Left lung (tissue), 10 donors: ENCODE data around the gene DMD. TPM values are rescaled to one million over a fixed set of nuclear protein-coding genes. Genes with fewer than 3 reads are reported as not detected.

Experiments used
- ATAC-seq: fragments of 200-7000 bp; cut with Tn5 transposase; one replicate; pipeline ENCODE4 v1.9.1; 2020; ENCODE audit warnings: moderate library complexity
- DNase-seq, 4 donors: peaks; one replicate each; pipeline ENCODE4 v3.0.0-alpha.2; 2013 to 2020
- H3K27ac ChIP-seq, 2 donors: fragments of 200-600 bp; sonication (generic) in 1 of 2; one replicate each; pipeline versions ENCODE4 v1.5.0 to v1.8.0; 2020 to 2021
- H3K27me3 ChIP-seq, 2 donors: fragments of 200-600 bp; sonication (generic) in 1 of 2; one replicate each; pipeline versions ENCODE4 v1.5.0 to v1.8.0; 2020 to 2021
- H3K36me3 ChIP-seq, 2 donors: fragments of 200-600 bp; sonication (generic) in 1 of 2; one replicate each; pipeline versions ENCODE4 v1.5.0 to v1.8.0; 2020 to 2021
- H3K4me1 ChIP-seq, 2 donors: fragments of 200-600 bp; one replicate each; pipeline ENCODE4 v1.8.0; 2021
- H3K4me3 ChIP-seq, 2 donors: fragments of 200-600 bp; sonication (generic) in 1 of 2; one replicate each; pipeline versions ENCODE4 v1.5.0 to v1.8.0; 2020 to 2021; ENCODE audit warnings: mild to moderate bottlenecking in 1 of 2
- H3K9me3 ChIP-seq, 2 donors: fragments of 200-600 bp; sonication (generic) in 1 of 2; one replicate each; pipeline versions ENCODE4 v1.5.0 to v1.8.0; 2020 to 2021
- CTCF ChIP-seq, 2 donors: fragments of 200-600 bp; sonication (generic) in 1 of 2; IDR thresholded peaks; one replicate each; pipeline versions ENCODE4 v1.5.0 to v1.8.0; 2021; ENCODE audit warnings: antibody characterized with exemption in 2 of 2
- intact Hi-C, 2 donors: fragments of 100-400 bp; cut with DNase I; formaldehyde crosslinking; loops; one replicate each; pipeline versions ENCODE4 v1.11.2 to v1.14.2; 2022
- polyA plus RNA-seq, 6 donors: library from polyadenylated mRNA; unstranded; fragments of 120-200 nt; gene quantifications; one replicate each; pipeline ENCODE4 v1.2.1, GENCODE V29; 2013; ENCODE audit not compliant: insufficient read length in 6 of 6
- total RNA-seq, 2 donors: library from RNA; stranded (reverse); fragmentation: NEBNext Ultra II Directional; extraction: Animal tissue kit (Norgen Biotek cat#: 25700); gene quantifications; one replicate each; pipeline ENCODE4 v1.2.1, GENCODE V29; 2021
- donor health status: DM: no; HTN: yes; CAD: no.
- donor health status: DM: no; HTN: no; CAD: no.

The DMD gene
- total and polyA plus RNA-seq, 8 donors = 16.6 to 68.8 (median 54.0) TPM

GRCh38 chrX:31126205-31126604, 2085.1 kb downstream of the DMD start:
- Histone ChIP-seq H3K4me3 (no peak overlapping the region), H3K4me1 (no peaks in the 10 kb centered on the region), H3K27me3 (no peaks in the 10 kb centered on the region), H3K27ac (no peak overlapping the region), H3K9me3 (no peaks in the 10 kb centered on the region), H3K36me3 (no peaks in the 10 kb centered on the region)
- DNase-seq (no peak), ATAC-seq (no peak)
- intact Hi-C loops = no loop called here
- TF ChIP-seq CTCF (IDR thresholded peaks at IDR 0.05) = no peak

GRCh38 chrX:31124536-31124935, 2086.8 kb downstream of the DMD start:
- Histone ChIP-seq H3K4me1 (no peaks in the 10 kb centered on the region), H3K36me3 (no peaks in the 10 kb centered on the region), H3K4me3 (no peak overlapping the region), H3K27ac (no peak overlapping the region), H3K9me3 (no peaks in the 10 kb centered on the region), H3K27me3 (no peaks in the 10 kb centered on the region)
- no peak for TF ChIP-seq CTCF (IDR thresholded peaks at IDR 0.05)
- ATAC-seq (no peak), DNase-seq (no peak)
- intact Hi-C loops = no loop called here

- Histone ChIP-seq H3K27me3 (no peaks in the 10 kb centered on the region), H3K4me1 (no peaks in the 10 kb centered on the region), H3K36me3 (no peaks in the 10 kb centered on the region), H3K9me3 (no peaks in the 10 kb centered on the region), H3K4me3 (no peak overlapping the region), H3K27ac (no peak overlapping the region)
- ATAC-seq (no peak), DNase-seq (no peak)
- no peak for TF ChIP-seq CTCF (IDR thresholded peaks at IDR 0.05)
- intact Hi-C loops = no loop called here
Measured at GRCh38 chrX:31123335-31123734, 2088.0 kb downstream of the DMD start.

GRCh38 chrX:31117266-31117665, 2094.1 kb downstream of the DMD start:
- Histone ChIP-seq H3K4me1 (no peaks in the 10 kb centered on the region), H3K27me3 (no peaks in the 10 kb centered on the region), H3K4me3 (no peak overlapping the region), H3K27ac (no peak overlapping the region), H3K9me3 (no peaks in the 10 kb centered on the region), H3K36me3 (no peaks in the 10 kb centered on the region)
- DNase-seq (no peak), ATAC-seq (no peak)
- intact Hi-C loops = no loop called here
- no peak for TF ChIP-seq CTCF (IDR thresholded peaks at IDR 0.05)

GRCh38 chrX:31115398-31115797, 2096.0 kb downstream of the DMD start:
- ATAC-seq (no peak), DNase-seq (no peak)
- no peaks in the 10 kb centered on the region for H3K36me3 ChIP-seq
- no peak overlapping the region for H3K27ac ChIP-seq
- H3K27me3 ChIP-seq = no peaks in the 10 kb centered on the region
- H3K4me1 ChIP-seq = no peaks in the 10 kb centered on the region
- no peaks in the 10 kb centered on the region for H3K9me3 ChIP-seq
- no peak overlapping the region for H3K4me3 ChIP-seq
- no peak for TF ChIP-seq CTCF (IDR thresholded peaks at IDR 0.05)
- intact Hi-C loops = no loop called here
